Gastroesophageal sphincter (tissue), 4 donors: Measurements from ENCODE around the gene USP32. TPM values are rescaled to one million over a fixed set of nuclear protein-coding genes. Genes with fewer than 3 reads are reported as not detected.

Source experiments
- ATAC-seq: fragments of 150-250 bp; one replicate; pipeline ENCODE4 v1.9.1; 2016; ENCODE audit warnings: mild to moderate bottlenecking, moderate library complexity
- H3K27ac ChIP-seq, 4 donors: fragments of 200-600 bp; sonication (generic) in 3 of 4; 1 replicate in 3 of 4; 2 replicates in 1 of 4; pipeline ENCODE4 v1.5.1; 2016 to 2019
- H3K27me3 ChIP-seq: fragments of 200-600 bp; sonication (generic); one replicate; pipeline ENCODE4 v1.5.1; 2019
- H3K36me3 ChIP-seq, 2 donors: fragments of 200-600 bp; sonication (generic); one replicate each; pipeline ENCODE4 v1.5.1; 2019; ENCODE audit warnings: control low read depth in 1 of 2
- H3K4me1 ChIP-seq, 3 donors: fragments of 200-600 bp; sonication (generic); 1 replicate in 2 of 3; 2 replicates in 1 of 3; pipeline ENCODE4 v1.5.1; 2016 to 2019; ENCODE audit warnings: control low read depth in 2 of 3
- H3K4me3 ChIP-seq, 2 donors: fragments of 200-600 bp; sonication (generic); one replicate each; pipeline ENCODE4 v1.5.1; 2019; ENCODE audit warnings: mild to moderate bottlenecking in 1 of 2, moderate library complexity in 1 of 2
- H3K9me3 ChIP-seq, 3 donors: fragments of 200-600 bp; sonication (generic); one replicate each; pipeline ENCODE4 v1.5.1; 2017 to 2019; ENCODE audit warnings: control low read depth in 2 of 3
- EP300 ChIP-seq: sonication (generic); formaldehyde crosslinking; IDR thresholded peaks from one replicate; pipeline ENCODE4 v1.6.1; 2017; ENCODE audit warnings: antibody characterized with exemption, mild to moderate bottlenecking
- POLR2A ChIP-seq, 2 donors: fragments of 450-650 bp; IDR thresholded peaks; one replicate each; pipeline ENCODE4 v1.6.1; 2017; ENCODE audit warnings: antibody characterized with exemption in 2 of 2, mild to moderate bottlenecking in 2 of 2, moderate library complexity in 1 of 2
- POLR2AphosphoS5 ChIP-seq: sonication (generic); formaldehyde crosslinking; IDR thresholded peaks from one replicate; pipeline ENCODE4 v1.6.1; 2017; ENCODE audit warnings: antibody characterized with exemption
- WGBS, 2 donors: methylation state at CpG; one replicate each; pipeline ENCODE4 v1.1.5; 2018; ENCODE audit warnings: low coverage in 1 of 2; 5-methylcytosine and 5-hydroxymethylcytosine counted together
- total RNA-seq, 4 donors: library from RNA; depleted of rRNA; stranded (reverse); fragments of >200 nt; gene quantifications; one replicate each; pipeline ENCODE4 v1.1.0, GENCODE V29; 2016
- TF ChIP-seq, protein P1 (sequence below), 4 experiments: fragments of 200-600 bp in 2 of 4; fragments of 450-650 bp in 2 of 4; sonication (generic) in 1 of 4; IDR thresholded peaks; one replicate each; pipeline ENCODE4 v1.5.1; 2017 to 2019; ENCODE audit warnings: antibody characterized with exemption in 4 of 4, mild to moderate bottlenecking in 2 of 4, moderate library complexity in 2 of 4

The USP32 gene
- total RNA-seq, 4 donors from 2014 or later: 44.1 to 55.5 (median 51.4) TPM

DNA sequence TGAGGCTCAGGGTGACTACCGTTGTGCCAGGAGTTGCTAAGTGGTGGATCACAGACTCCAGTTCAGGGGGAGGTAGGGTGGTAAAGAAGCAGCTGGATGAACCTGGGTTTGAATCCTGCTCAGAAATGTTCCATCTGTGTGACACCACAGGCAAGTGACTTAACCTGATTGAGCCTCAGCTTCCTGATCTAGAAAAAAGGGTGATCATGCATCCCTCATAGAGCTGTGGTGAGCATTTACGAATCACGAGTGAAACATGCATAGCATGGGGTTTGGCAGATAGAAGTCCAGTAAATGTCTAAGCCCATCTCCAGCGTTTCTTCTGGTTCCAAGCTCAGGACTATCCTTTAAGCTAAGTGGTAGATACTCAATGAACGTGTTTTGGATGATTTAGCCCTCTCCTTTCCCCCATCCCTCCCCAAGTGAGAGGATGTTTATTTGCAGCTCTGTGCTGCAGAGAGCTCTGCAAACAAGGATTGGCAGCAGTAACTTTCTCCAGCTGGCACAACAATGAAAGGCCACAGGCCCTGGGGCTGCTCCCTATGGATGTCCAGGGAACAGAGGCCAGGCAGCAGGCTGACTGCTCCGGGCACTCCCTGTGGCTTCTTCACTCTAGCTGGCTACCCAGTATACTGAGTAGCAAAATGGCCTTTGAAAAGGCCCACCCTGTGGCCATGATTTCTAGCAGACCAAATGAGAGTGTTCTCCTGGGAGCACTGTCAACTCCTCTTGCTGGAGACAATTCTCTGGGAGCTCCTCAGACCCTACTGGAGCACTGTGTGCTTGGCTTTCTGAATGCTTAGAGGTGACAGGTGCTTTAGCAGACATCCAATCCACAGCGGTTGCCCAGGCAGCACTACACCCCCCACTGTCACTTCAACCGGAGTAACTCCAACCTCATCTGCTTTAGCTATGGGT is 220.8 kb downstream of the USP32 start:
- no peak overlapping the region for H3K27ac ChIP-seq

DNA sequence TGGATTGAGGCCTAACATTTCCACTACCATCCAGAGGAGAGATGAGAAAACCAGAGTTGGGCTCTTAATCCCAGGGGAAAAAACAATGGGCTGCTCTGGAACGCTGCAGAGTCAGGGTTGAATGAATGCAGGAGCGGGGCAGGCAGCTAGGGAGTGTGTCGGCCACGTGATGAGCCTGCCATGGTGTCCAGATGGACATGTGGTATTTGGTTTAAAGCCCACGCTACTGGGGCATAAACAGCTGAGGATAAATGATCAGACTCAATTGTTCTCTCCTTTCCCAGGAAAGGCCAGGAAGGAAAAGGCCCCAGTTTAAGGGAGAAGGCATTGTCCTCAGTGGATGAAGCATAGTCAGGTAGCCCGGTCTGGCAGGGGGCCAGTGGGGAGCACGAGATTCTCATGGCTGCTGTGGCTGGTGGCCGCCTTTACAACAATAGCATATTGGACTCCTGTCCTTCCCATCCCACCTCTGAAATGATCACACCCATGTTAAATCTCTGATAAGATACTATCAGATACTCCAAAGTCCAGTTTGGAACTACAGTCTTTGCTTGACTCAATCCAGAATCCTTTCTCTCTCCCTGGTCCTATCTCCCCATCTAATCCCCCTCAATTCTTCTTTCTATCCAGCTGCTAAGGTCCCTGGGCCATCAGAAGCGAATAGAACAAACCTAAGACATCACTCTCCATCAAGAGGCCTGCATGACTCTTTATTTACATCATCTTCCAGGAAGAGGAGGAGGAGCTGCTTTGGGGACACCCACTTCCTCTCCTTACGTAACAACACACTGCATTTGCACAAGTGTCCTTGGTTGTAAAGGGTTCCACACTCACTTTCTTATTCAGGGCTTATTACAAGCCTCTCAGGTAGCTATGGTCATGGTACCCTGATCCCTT is 221.8 kb downstream of the USP32 start:
- ATAC-seq: no peak
- H3K4me1 ChIP-seq: peaks cover 0 to 14% (median 0%) of the 10 kb centered on the region in 3 donors
- no peak overlapping the region for H3K4me3 ChIP-seq
- no peak for TF ChIP-seq POLR2AphosphoS5
- TF ChIP-seq, protein P1, sequence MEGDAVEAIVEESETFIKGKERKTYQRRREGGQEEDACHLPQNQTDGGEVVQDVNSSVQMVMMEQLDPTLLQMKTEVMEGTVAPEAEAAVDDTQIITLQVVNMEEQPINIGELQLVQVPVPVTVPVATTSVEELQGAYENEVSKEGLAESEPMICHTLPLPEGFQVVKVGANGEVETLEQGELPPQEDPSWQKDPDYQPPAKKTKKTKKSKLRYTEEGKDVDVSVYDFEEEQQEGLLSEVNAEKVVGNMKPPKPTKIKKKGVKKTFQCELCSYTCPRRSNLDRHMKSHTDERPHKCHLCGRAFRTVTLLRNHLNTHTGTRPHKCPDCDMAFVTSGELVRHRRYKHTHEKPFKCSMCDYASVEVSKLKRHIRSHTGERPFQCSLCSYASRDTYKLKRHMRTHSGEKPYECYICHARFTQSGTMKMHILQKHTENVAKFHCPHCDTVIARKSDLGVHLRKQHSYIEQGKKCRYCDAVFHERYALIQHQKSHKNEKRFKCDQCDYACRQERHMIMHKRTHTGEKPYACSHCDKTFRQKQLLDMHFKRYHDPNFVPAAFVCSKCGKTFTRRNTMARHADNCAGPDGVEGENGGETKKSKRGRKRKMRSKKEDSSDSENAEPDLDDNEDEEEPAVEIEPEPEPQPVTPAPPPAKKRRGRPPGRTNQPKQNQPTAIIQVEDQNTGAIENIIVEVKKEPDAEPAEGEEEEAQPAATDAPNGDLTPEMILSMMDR (IDR thresholded peaks at IDR 0.05): no peak
- TF ChIP-seq EP300: no peak
- no peak for TF ChIP-seq POLR2A (IDR thresholded peaks at IDR 0.05)
- no peaks in the 10 kb centered on the region for H3K9me3 ChIP-seq
- peak overlapping the region in 1 of 4 donors; percentile 12 for H3K27ac ChIP-seq
- no peaks in the 10 kb centered on the region for H3K27me3 ChIP-seq
- H3K36me3 ChIP-seq: no peaks in the 10 kb centered on the region
- WGBS, 2 donors: 44 to 64% methylated on average over 8 to 9 of the region's 10 CpGs

More for the DNA sequence above, 220.8 kb downstream of the USP32 start:
- TF ChIP-seq, protein P1 (IDR thresholded peaks at IDR 0.05): no peak
- TF ChIP-seq POLR2A (IDR thresholded peaks at IDR 0.05) (no peak), POLR2AphosphoS5 (no peak), EP300 (no peak)
- no peaks in the 10 kb centered on the region for H3K27me3 ChIP-seq
- H3K4me1 ChIP-seq: peaks cover 0 to 14% (median 0%) of the 10 kb centered on the region in 3 donors
- peaks cover 0 to 6% of the 10 kb centered on the region in 2 donors for H3K36me3 ChIP-seq
- no peak overlapping the region for H3K4me3 ChIP-seq
- 60% methylated on average over 5 of the region's 8 CpGs; no CpG with 5 or more reads in 1 of the 2 donors for WGBS, 2 donors
- no peaks in the 10 kb centered on the region for H3K9me3 ChIP-seq
- ATAC-seq: no peak

DNA sequence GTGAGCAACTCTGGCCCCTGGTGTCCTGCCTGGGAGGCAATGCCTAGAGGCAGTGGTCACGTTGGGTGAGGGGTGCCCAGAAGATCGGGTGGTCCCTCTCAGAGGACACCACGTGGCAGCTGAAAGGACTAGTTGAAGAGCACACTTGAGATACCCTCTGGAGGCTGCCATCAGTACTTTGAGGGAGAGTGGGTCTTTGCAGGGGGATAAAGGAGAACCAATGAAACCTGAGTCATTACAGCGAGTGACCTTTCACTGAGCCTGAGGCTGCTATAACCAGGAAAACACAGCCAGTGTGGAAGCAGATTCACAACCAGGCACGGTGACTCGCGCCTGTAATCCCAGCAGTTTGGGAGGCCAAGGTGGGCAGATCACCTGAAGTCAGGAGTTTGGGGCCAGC is 223.3 kb downstream of the USP32 start:
- Histone ChIP-seq H3K36me3 (no peaks in the 10 kb centered on the region), H3K4me3 (no peak overlapping the region), H3K27me3 (no peaks in the 10 kb centered on the region), H3K27ac (no peak overlapping the region), H3K4me1 (peaks cover 0 to 14% (median 0%) of the 10 kb centered on the region in 3 donors), H3K9me3 (no peaks in the 10 kb centered on the region)
- 51% methylated on average over 4 of the region's 7 CpGs; no CpG with 5 or more reads in 1 of the 2 donors for WGBS, 2 donors
- TF ChIP-seq, protein P1 (IDR thresholded peaks at IDR 0.05): no peak
- TF ChIP-seq EP300 (no peak), POLR2AphosphoS5 (no peak), POLR2A (IDR thresholded peaks at IDR 0.05) (no peak)
- ATAC-seq: no peak

DNA sequence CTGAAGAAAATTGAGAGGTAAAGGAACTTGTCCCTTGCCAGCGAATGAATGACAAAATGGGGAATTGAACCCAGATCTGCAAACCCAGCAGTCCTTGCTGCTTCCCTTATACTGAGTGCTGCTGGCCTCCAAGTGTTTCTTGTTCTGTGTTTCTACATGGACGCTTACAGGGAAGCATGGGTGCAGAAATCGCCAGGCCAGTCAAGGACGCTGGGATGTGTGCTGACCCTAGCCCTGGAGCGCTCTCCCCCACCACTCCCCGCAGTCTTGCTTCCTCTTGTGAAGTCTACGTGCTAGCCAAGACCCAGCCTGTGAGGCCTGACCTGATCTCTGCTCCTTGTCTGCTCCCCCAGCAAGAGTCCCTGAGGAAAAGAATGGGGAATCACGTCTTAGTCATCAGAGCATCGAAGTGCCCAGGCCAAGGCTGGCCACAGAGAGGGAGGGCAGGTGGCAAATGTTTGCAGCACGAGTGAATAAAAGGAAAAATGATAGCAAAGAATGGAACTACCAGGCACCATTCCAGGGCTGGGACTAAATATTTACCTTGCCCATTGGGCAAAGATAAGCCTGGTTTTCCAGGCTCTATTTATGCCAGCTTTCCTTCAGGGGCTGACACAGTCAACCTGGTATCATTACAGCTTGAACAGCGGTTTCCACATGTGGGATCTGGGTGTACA is 224.7 kb downstream of the USP32 start:
- ATAC-seq: no peak
- TF ChIP-seq, protein P1 (IDR thresholded peaks at IDR 0.05): no peak
- no peak for TF ChIP-seq EP300
- TF ChIP-seq POLR2AphosphoS5: no peak
- no peak for TF ChIP-seq POLR2A (IDR thresholded peaks at IDR 0.05)
- Histone ChIP-seq H3K9me3 (no peaks in the 10 kb centered on the region), H3K4me1 (peaks cover 0 to 21% (median 0%) of the 10 kb centered on the region in 3 donors), H3K27ac (no peak overlapping the region), H3K4me3 (no peak overlapping the region), H3K27me3 (peaks cover under 1% of the 10 kb centered on the region), H3K36me3 (no peaks in the 10 kb centered on the region)
- WGBS, 2 donors: 66 to 68% methylated on average over 6 of the region's 11 CpGs
